HepG2 (cell line): Measurements from ENCODE around the gene PHRF1. TPM values are rescaled to one million over a fixed set of nuclear protein-coding genes. Genes with fewer than 3 reads are reported as not detected.
A peak's percentile ranks its signal among the peaks of the same experiment; 100 is the strongest.

Experiments used
- AGO1 ChIP-seq: fragments of 200-400 bp; formaldehyde crosslinking; IDR thresholded peaks from 2 replicates; pipeline ENCODE4 v1.6.1; 2017; ENCODE audit warnings: mild to moderate bottlenecking, low read depth, low read length, moderate library complexity; ENCODE audit not compliant: poor library complexity, severe bottlenecking
- FOXM1 ChIP-seq: sonication (generic); formaldehyde crosslinking; IDR thresholded peaks from 2 replicates; pipeline ENCODE4 v1.5.0; 2020; ENCODE audit warnings: missing genetic modification reagents
- HNRNPH1 ChIP-seq: fragments of 200-400 bp; formaldehyde crosslinking; optimal IDR thresholded peaks from 2 replicates; pipeline ENCODE3; 2017; ENCODE audit warnings: mild to moderate bottlenecking, low read depth, low read length
- PITX1 ChIP-seq: sonication (generic); formaldehyde crosslinking; IDR thresholded peaks from 2 replicates; pipeline ENCODE4 v1.5.1; 2020; ENCODE audit warnings: mild to moderate bottlenecking, missing genetic modification reagents
- RARG ChIP-seq: sonication (generic); formaldehyde crosslinking; IDR thresholded peaks from 2 replicates; pipeline ENCODE4 v1.4.0; 2020; ENCODE audit warnings: low read depth, mild to moderate bottlenecking, missing genetic modification reagents
- SIN3A ChIP-seq: IDR thresholded peaks from 2 replicates; pipeline ENCODE4 v1.6.1; 2011; ENCODE audit warnings: low read depth, mild to moderate bottlenecking, control low read depth, low read length, borderline replicate concordance
- TAF15 ChIP-seq: fragments of 200-400 bp; formaldehyde crosslinking; IDR thresholded peaks from one replicate; pipeline ENCODE4 v1.6.1; 2018; ENCODE audit warnings: mild to moderate bottlenecking, low read depth, low read length; ENCODE audit not compliant: poor library complexity, severe bottlenecking
- YEATS4 ChIP-seq: sonication (generic); formaldehyde crosslinking; IDR thresholded peaks from 2 replicates; pipeline ENCODE4 v1.4.0; 2020; ENCODE audit warnings: missing genetic modification reagents, borderline replicate concordance
- ZFAT ChIP-seq: sonication (generic); formaldehyde crosslinking; conservative IDR thresholded peaks from 2 replicates; pipeline ENCODE4 v1.8.1; 2023; ENCODE audit warnings: missing genetic modification reagents, inconsistent platforms
- ZNF138 ChIP-seq: sonication (generic); formaldehyde crosslinking; IDR thresholded peaks from 2 replicates; pipeline ENCODE4 v1.5.0; 2020; ENCODE audit warnings: mild to moderate bottlenecking, low read depth, missing genetic modification reagents
- ZNF446 ChIP-seq: sonication (generic); formaldehyde crosslinking; IDR thresholded peaks from 2 replicates; pipeline ENCODE4 v1.5.0; 2020; ENCODE audit warnings: mild to moderate bottlenecking, missing genetic modification reagents
- ZNF484 ChIP-seq: sonication (generic); formaldehyde crosslinking; IDR thresholded peaks from 2 replicates; pipeline ENCODE4 v1.5.1; 2020; ENCODE audit warnings: mild to moderate bottlenecking, low read depth, missing genetic modification reagents, borderline replicate concordance
- ZNF792 ChIP-seq: IDR thresholded peaks from 2 replicates; pipeline ENCODE4 v1.6.1; 2016
- polyA plus RNA-seq, 8 experiments: library from polyadenylated mRNA; depleted of rRNA in 3 of 8; stranded (reverse) in 7 of 8; unstranded in 1 of 8; fragments of >200 nt; fragmentation: Illumina TruSeq in 4 of 8; extraction: Trizol in 4 of 8; gene quantifications; 2 replicates each; pipeline versions ENCODE4 v1.2.1 to v1.2.3, GENCODE V29; 2011 to 2016; ENCODE audit warnings: low read depth in 4 of 8, missing spikeins in 1 of 8, mixed read lengths in 1 of 8; ENCODE audit not compliant: insufficient read depth in 1 of 8
- total RNA-seq, 5 experiments: library from RNA; depleted of rRNA; stranded (reverse); fragments of >200 nt; fragmentation: Illumina TruSeq; extraction: Trizol; gene quantifications; 2 replicates each; pipeline ENCODE4 v1.2.3, GENCODE V29; 2016; ENCODE audit warnings: low read depth in 1 of 5
- TF ChIP-seq, protein P1 (sequence below): sonication (generic); formaldehyde crosslinking; IDR thresholded peaks from 2 replicates; pipeline ENCODE4 v1.5.0; 2020; ENCODE audit warnings: missing genetic modification reagents
- TF ChIP-seq, protein P2 (sequence below): IDR thresholded peaks from 2 replicates; pipeline ENCODE4 v1.6.1; 2012; ENCODE audit warnings: low read depth, low read length, improper control_type of control experiment
- TF ChIP-seq, protein P3 (sequence below): sonication (generic); formaldehyde crosslinking; IDR thresholded peaks from 2 replicates; pipeline ENCODE4 v1.8.0; 2022; ENCODE audit warnings: mild to moderate bottlenecking, missing genetic modification reagents, borderline replicate concordance
- TF ChIP-seq, protein P4 (sequence below): sonication (generic); formaldehyde crosslinking; IDR thresholded peaks from 2 replicates; pipeline ENCODE4 v1.5.0; 2020; ENCODE audit warnings: mild to moderate bottlenecking, low read depth, missing genetic modification reagents, borderline replicate concordance
- TF ChIP-seq, protein P5 (sequence below): IDR thresholded peaks from 2 replicates; pipeline ENCODE4 v1.6.1; 2018; ENCODE audit warnings: missing genetic modification reagents
- TF ChIP-seq, protein P6 (sequence below): sonication (generic); formaldehyde crosslinking; IDR thresholded peaks from 2 replicates; pipeline ENCODE4 v1.4.0; 2020; ENCODE audit warnings: missing genetic modification reagents

Gene PHRF1
- total and polyA plus RNA-seq, 2 of the 13 experiments (the other 11 are each of a cell fraction or from before 2014, with no cell fraction given): 8.2 to 16.7 TPM

DNA sequence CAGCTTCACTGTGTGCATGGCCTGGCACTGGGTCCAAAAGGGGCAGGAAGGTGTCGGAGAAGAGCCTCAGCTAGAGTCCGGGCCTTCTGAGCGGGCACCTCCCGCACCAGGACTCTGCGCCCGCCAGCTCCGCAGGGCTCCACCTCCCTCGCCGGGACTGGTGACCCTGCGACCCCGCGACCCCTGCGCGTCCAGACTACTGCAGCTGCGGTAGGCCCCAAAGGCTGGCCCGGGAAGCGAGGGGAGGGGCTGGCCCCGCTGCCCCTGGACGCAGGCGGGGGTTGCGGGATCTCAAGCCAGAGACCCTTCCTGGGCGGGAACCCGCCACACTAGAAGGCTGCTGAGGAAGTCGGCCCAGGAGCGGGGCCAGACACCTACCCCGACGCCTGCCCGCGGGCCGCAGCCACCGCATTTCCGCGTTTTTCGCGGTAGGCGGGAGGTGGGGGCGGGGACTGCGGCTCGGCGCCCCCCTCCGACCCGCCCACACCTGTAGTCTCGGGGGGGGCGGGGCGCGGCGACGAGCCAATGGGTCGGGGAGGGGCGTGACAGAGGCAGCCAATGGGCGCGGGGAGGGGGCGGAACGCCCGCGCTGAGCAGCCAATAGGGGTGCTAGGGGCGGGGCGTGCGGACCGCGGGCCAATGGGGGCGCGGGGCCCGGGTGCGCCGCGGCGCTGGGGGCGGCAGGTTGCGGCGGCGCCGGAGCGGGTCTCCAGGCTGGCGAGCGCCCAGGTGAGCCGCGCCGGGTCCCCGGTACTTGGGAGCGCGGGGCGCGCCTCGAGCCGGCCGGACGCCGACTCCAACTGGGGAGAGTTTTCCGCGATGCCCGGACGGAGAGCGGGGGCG is 15.7 kb upstream of the PHRF1 start, which contains the start of the genes LMNTD2 and RASSF7 (continued):
- no peak for TF ChIP-seq SIN3A
- peak; percentile 83 for TF ChIP-seq ZNF138 (CRISPR knock-in tag)
- TF ChIP-seq, protein P1, sequence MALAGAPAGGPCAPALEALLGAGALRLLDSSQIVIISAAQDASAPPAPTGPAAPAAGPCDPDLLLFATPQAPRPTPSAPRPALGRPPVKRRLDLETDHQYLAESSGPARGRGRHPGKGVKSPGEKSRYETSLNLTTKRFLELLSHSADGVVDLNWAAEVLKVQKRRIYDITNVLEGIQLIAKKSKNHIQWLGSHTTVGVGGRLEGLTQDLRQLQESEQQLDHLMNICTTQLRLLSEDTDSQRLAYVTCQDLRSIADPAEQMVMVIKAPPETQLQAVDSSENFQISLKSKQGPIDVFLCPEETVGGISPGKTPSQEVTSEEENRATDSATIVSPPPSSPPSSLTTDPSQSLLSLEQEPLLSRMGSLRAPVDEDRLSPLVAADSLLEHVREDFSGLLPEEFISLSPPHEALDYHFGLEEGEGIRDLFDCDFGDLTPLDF: peak; percentile 57; the same call in 1 of the 2 replicates
- TF ChIP-seq RARG (CRISPR knock-in tag): no peak
- TF ChIP-seq PITX1: peak; percentile 67
- TF ChIP-seq, protein P2, sequence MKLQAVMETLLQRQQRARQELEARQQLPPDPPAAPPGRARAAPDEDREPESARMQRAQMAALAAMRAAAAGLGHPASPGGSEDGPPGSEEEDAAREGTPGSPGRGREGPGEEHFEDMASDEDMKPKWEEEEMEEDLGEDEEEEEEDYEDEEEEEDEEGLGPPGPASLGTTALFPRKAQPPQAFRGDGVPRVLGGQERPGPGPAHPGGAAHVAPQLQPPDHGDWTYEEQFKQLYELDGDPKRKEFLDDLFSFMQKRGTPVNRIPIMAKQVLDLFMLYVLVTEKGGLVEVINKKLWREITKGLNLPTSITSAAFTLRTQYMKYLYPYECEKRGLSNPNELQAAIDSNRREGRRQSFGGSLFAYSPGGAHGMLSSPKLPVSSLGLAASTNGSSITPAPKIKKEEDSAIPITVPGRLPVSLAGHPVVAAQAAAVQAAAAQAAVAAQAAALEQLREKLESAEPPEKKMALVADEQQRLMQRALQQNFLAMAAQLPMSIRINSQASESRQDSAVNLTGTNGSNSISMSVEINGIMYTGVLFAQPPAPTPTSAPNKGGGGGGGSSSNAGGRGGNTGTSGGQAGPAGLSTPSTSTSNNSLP: no peak
- TF ChIP-seq, protein P3, sequence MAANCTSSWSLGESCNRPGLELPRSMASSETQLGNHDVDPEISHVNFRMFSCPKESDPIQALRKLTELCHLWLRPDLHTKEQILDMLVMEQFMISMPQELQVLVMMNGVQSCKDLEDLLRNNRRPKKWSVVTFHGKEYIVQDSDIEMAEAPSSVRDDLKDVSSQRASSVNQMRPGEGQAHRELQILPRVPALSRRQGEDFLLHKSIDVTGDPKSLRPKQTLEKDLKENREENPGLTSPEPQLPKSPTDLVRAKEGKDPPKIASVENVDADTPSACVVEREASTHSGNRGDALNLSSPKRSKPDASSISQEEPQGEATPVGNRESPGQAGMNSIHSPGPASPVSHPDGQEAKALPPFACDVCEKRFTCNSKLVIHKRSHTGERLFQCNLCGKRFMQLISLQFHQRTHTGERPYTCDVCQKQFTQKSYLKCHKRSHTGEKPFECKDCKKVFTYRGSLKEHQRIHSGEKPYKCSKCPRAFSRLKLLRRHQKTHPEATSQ (CRISPR knock-in tag): no peak
- no peak; the same call in 1 of the 2 replicates for TF ChIP-seq YEATS4 (CRISPR knock-in tag)
- TF ChIP-seq ZNF446 (CRISPR knock-in tag): 0 out of 2 replicates have a peak, but pooled peaks have one; percentile 25
- TF ChIP-seq, protein P4, sequence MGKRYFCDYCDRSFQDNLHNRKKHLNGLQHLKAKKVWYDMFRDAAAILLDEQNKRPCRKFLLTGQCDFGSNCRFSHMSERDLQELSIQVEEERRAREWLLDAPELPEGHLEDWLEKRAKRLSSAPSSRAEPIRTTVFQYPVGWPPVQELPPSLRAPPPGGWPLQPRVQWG (CRISPR knock-in tag): no peak
- TF ChIP-seq TAF15: no peak
- peak; percentile 80 for TF ChIP-seq AGO1
- TF ChIP-seq ZNF484: no peak
- no peak for TF ChIP-seq FOXM1 (CRISPR knock-in tag)
- no peak for TF ChIP-seq ZFAT
- TF ChIP-seq, protein P5, sequence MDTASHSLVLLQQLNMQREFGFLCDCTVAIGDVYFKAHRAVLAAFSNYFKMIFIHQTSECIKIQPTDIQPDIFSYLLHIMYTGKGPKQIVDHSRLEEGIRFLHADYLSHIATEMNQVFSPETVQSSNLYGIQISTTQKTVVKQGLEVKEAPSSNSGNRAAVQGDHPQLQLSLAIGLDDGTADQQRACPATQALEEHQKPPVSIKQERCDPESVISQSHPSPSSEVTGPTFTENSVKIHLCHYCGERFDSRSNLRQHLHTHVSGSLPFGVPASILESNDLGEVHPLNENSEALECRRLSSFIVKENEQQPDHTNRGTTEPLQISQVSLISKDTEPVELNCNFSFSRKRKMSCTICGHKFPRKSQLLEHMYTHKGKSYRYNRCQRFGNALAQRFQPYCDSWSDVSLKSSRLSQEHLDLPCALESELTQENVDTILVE (CRISPR knock-in tag): peak; percentile 81
- TF ChIP-seq HNRNPH1: no peak
- no peak for TF ChIP-seq ZNF792 (CRISPR knock-in tag)
- TF ChIP-seq, protein P6, sequence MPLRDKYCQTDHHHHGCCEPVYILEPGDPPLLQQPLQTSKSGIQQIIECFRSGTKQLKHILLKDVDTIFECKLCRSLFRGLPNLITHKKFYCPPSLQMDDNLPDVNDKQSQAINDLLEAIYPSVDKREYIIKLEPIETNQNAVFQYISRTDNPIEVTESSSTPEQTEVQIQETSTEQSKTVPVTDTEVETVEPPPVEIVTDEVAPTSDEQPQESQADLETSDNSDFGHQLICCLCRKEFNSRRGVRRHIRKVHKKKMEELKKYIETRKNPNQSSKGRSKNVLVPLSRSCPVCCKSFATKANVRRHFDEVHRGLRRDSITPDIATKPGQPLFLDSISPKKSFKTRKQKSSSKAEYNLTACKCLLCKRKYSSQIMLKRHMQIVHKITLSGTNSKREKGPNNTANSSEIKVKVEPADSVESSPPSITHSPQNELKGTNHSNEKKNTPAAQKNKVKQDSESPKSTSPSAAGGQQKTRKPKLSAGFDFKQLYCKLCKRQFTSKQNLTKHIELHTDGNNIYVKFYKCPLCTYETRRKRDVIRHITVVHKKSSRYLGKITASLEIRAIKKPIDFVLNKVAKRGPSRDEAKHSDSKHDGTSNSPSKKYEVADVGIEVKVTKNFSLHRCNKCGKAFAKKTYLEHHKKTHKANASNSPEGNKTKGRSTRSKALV: 0 out of 2 replicates have a peak, but pooled peaks have one; percentile 37
